ENCODE data around the gene TNNI3.

DNA sequence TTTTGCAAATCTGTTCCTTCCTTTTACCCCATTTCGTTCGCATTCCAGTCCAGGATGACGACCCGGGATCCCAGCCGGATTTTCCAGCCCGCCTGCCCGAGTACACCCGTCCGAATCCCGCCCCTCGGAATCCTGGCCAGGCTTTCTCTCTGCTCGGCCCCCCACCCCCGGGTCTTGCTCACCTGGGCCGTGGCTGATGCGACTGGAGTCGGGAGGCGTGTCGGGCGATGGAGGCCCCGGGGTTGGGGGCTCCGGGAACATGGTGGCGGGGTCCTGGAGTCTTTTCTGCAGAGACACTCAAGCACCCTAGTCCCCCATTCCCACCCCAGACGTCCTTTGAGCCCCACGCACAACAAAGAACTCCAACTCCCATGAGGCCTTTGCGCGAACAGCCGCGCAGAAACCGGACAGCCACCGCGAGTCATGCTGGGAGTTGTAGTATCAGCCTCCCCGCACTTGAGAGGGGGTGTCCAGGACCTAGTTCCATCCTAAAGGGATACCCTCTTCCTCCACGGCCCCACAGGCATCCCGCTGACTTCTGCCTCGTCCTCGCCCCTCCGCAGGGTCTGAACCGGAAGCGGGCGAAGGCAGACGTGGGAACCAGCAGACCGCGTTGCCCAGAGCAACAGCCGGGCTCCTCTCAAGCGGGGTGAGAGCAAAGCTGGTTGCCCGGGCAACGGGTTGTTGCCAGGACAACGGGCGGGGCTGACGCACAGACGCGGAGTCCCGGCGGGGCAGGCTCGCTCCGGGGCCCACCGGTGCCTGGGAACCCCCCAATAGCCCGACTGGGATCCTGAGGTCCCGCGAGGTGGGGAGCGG, 21.5 kb upstream of the TNNI3 start:
- TF ChIP-seq, protein P1, sequence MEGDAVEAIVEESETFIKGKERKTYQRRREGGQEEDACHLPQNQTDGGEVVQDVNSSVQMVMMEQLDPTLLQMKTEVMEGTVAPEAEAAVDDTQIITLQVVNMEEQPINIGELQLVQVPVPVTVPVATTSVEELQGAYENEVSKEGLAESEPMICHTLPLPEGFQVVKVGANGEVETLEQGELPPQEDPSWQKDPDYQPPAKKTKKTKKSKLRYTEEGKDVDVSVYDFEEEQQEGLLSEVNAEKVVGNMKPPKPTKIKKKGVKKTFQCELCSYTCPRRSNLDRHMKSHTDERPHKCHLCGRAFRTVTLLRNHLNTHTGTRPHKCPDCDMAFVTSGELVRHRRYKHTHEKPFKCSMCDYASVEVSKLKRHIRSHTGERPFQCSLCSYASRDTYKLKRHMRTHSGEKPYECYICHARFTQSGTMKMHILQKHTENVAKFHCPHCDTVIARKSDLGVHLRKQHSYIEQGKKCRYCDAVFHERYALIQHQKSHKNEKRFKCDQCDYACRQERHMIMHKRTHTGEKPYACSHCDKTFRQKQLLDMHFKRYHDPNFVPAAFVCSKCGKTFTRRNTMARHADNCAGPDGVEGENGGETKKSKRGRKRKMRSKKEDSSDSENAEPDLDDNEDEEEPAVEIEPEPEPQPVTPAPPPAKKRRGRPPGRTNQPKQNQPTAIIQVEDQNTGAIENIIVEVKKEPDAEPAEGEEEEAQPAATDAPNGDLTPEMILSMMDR (IDR thresholded peaks at IDR 0.05): no peak
- TF ChIP-seq POLR2A (IDR thresholded peaks at IDR 0.05): no peak
